ENCODE results near the gene RAPGEF4.

Gene RAPGEF4

DNA sequence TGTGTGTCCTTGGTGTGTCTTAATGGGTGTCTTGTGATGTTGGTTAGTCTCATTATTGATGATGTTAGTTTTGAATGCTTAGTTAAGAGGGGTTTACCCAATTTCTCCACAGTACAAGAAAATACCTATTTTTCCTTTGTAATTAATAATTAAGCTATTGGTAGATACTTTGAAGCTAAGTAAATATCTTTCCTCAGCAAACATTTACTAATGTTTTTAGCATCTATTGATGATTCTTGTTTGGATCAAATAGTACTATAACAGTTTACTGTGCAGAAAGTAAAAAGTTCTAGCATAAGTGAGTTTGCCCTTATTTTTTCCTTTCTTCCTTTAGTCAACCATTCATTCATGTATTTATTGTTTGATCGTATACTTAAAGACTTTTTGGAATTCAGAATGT lies 359.1 kb downstream of the RAPGEF4 start:
- TF ChIP-seq, protein P1, sequence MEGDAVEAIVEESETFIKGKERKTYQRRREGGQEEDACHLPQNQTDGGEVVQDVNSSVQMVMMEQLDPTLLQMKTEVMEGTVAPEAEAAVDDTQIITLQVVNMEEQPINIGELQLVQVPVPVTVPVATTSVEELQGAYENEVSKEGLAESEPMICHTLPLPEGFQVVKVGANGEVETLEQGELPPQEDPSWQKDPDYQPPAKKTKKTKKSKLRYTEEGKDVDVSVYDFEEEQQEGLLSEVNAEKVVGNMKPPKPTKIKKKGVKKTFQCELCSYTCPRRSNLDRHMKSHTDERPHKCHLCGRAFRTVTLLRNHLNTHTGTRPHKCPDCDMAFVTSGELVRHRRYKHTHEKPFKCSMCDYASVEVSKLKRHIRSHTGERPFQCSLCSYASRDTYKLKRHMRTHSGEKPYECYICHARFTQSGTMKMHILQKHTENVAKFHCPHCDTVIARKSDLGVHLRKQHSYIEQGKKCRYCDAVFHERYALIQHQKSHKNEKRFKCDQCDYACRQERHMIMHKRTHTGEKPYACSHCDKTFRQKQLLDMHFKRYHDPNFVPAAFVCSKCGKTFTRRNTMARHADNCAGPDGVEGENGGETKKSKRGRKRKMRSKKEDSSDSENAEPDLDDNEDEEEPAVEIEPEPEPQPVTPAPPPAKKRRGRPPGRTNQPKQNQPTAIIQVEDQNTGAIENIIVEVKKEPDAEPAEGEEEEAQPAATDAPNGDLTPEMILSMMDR (IDR thresholded peaks at IDR 0.05; ENCODE audit: extremely low read depth, insufficient read depth, missing control alignments), result no peak
- in situ Hi-C loops (cut with MboI; ENCODE audit: low pct_unique_long_range_greater_than_20kb, low sequenced_read_pairs, unreplicated experiment), result no loop called here
- no peak for DNase-seq (ENCODE audit: low spot score)

DNA sequence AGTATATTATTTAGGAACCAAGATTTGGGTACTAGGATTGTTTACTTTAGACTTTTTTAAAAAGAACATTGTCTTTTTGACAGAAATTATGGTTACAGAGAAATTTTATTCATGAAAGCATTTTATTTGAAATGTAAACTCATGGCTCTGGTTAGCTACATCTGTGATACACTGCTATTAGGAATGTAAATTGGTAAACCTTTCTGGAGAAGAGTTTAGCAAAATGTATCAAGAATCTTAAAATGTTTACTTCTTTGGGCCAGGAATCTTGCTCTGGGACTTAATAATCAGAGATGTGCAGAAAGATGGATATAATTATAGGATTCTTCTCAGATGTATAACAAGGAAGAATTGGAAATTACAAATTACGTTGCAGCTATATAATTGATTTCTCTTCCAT lies 359.7 kb downstream of the RAPGEF4 start:
- in situ Hi-C loops (cut with MboI; ENCODE audit: low pct_unique_long_range_greater_than_20kb, low sequenced_read_pairs, unreplicated experiment), result no loop called here
- DNase-seq (ENCODE audit: low spot score), result no peak
- TF ChIP-seq, protein P1 (IDR thresholded peaks at IDR 0.05; ENCODE audit: extremely low read depth, insufficient read depth, missing control alignments), result no peak

DNA sequence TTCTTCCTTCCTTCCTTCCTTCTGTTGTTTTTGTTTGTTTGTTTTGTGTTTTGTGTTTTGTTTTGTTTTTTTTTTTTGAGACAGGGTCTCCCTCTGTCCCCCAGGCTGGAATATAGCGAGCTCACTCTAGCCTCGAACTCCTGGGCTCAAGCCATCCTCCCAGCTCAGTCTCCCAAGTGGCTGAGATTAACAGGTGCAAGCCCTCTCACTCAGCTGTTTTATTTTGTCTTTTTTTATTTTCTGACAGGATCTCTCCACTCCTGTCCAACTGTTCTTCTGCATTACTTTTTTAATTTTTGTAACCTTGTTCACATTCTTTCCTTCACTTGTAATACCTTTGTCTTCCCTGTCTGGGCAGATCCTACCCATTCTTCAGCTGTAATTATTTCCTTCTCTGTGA lies 363.6 kb downstream of the RAPGEF4 start:
- TF ChIP-seq, protein P1 (IDR thresholded peaks at IDR 0.05; ENCODE audit: extremely low read depth, insufficient read depth, missing control alignments), result no peak
- no peak for DNase-seq (ENCODE audit: low spot score)
- in situ Hi-C loops (cut with MboI; ENCODE audit: low pct_unique_long_range_greater_than_20kb, low sequenced_read_pairs, unreplicated experiment), result no loop called here

DNA sequence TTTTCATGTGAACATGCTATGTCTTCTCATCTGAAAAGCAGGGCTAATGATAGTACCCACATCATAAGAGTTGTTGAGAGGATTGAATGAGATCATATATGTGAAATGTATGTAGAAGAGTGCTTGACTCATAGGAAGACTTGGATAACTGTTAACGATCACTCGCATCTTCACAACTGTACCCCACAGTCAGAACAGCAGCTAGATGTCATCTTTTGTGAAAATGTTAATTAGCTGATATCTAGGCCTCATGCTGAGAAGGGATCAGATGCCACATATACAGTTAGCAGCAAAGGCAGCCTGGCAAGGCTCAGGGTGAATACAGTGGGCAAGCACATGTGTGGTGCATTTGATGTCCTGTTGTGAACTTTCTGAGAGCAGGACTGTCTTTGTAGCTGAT lies 364.2 kb downstream of the RAPGEF4 start:
- DNase-seq (ENCODE audit: low spot score), result peak; percentile 17
- TF ChIP-seq, protein P1 (IDR thresholded peaks at IDR 0.05; ENCODE audit: extremely low read depth, insufficient read depth, missing control alignments), result no peak
- in situ Hi-C loops (cut with MboI; ENCODE audit: low pct_unique_long_range_greater_than_20kb, low sequenced_read_pairs, unreplicated experiment), result no loop called here

DNA sequence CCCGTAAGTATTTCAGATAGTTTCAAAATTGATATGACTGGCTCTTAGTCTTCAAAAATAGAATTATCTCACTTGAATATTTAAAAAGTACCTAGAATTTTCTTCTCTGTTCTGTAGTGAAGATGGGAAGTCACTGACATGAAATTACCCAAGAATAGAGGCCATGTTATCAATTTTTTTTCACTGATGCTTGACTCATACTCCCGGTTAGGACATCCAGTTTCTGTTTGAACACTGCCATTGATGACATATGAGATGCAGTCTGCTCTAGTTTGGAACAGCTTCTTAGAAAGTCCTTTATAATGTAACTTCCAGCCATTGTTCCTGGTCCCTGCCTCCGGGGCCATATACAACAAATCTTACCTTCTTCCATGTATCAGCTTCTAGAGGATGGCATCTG lies 366.0 kb downstream of the RAPGEF4 start:
- TF ChIP-seq, protein P1 (IDR thresholded peaks at IDR 0.05; ENCODE audit: extremely low read depth, insufficient read depth, missing control alignments), result no peak
- DNase-seq (ENCODE audit: low spot score), result peak; percentile 55
- in situ Hi-C loops (cut with MboI; ENCODE audit: low pct_unique_long_range_greater_than_20kb, low sequenced_read_pairs, unreplicated experiment), result no loop called here
